GM23338 (cell line): ENCODE results near the gene CAPN10. TPM values are rescaled to one million over a fixed set of nuclear protein-coding genes. Genes with fewer than 3 reads are reported as not detected.

Experiments
- ATAC-seq: fragments of 200-7000 bp; cut with Tn5 transposase; 3 replicates; pipeline ENCODE4 v1.9.1; 2020
- DNase-seq: peaks from one replicate; pipeline ENCODE4 v3.0.0-alpha.2; 2015; ENCODE audit warnings: low spot score
- H2AFZ ChIP-seq: fragments of 200-600 bp; sonication (generic); 2 replicates; pipeline ENCODE4 v1.8.0; 2016; ENCODE audit warnings: antibody characterized with exemption, mild to moderate bottlenecking, moderate library complexity
- H3F3A ChIP-seq: fragments of 200-600 bp; sonication (generic); replicated peaks from 2 replicates; pipeline ENCODE4 v1.8.0; 2017; ENCODE audit warnings: antibody characterized with exemption, mixed run types, low read depth
- H3K27ac ChIP-seq: fragments of 200-600 bp; sonication (generic); 2 replicates; pipeline ENCODE4 v1.6.1; 2016; ENCODE audit warnings: low read depth
- H3K27me3 ChIP-seq: fragments of 200-600 bp; sonication (generic); 2 replicates; pipeline ENCODE4 v1.8.0; 2016; ENCODE audit warnings: mild to moderate bottlenecking, mixed run types, moderate library complexity; ENCODE audit not compliant: insufficient read depth
- H3K36me3 ChIP-seq: fragments of 200-600 bp; sonication (generic); 2 replicates; pipeline ENCODE4 v1.8.0; 2016; ENCODE audit warnings: mild to moderate bottlenecking; ENCODE audit not compliant: insufficient read depth
- H3K4me1 ChIP-seq: fragments of 200-600 bp; sonication (generic); 2 replicates; pipeline ENCODE4 v1.8.0; 2016; ENCODE audit warnings: mild to moderate bottlenecking, moderate library complexity; ENCODE audit not compliant: insufficient read depth
- H3K4me2 ChIP-seq: fragments of 200-600 bp; sonication (generic); 2 replicates; pipeline ENCODE4 v1.7.1; 2017; ENCODE audit warnings: mixed run types
- H3K4me3 ChIP-seq: fragments of 200-600 bp; sonication (generic); 2 replicates; pipeline ENCODE4 v1.6.1; 2016; ENCODE audit warnings: mixed run types
- H3K79me2 ChIP-seq: fragments of 200-600 bp; sonication (generic); replicated peaks from 2 replicates; pipeline ENCODE4 v1.8.0; 2017; ENCODE audit warnings: mild to moderate bottlenecking; ENCODE audit not compliant: insufficient read depth
- H3K9me2 ChIP-seq: fragments of 200-600 bp; sonication (generic); 2 replicates; pipeline ENCODE4 v1.8.0; 2017; ENCODE audit not compliant: insufficient read depth
- H4K20me1 ChIP-seq: fragments of 200-600 bp; sonication (generic); replicated peaks from 2 replicates; pipeline ENCODE4 v1.8.0; 2017; ENCODE audit warnings: mild to moderate bottlenecking; ENCODE audit not compliant: insufficient read depth
- H3K27ac Mint-ChIP-seq: 2 replicates; pipeline ENCODE4 v1.8.0; 2020; ENCODE audit warnings: inconsistent platforms, mild to moderate bottlenecking, moderate library complexity, mixed read lengths
- H3K27me3 Mint-ChIP-seq: 3 replicates; pipeline ENCODE4 v1.8.0; 2022; ENCODE audit warnings: low read depth, mild to moderate bottlenecking, moderate library complexity, mixed read lengths, inconsistent platforms; ENCODE audit not compliant: insufficient read depth, poor library complexity
- H3K36me3 Mint-ChIP-seq: 3 replicates; pipeline ENCODE4 v1.8.0; 2021; ENCODE audit warnings: low read depth, mild to moderate bottlenecking, inconsistent platforms, moderate library complexity, mixed read lengths
- H3K4me1 Mint-ChIP-seq: 3 replicates; pipeline ENCODE4 v1.8.0; 2020; ENCODE audit warnings: mild to moderate bottlenecking, inconsistent platforms, mixed read lengths
- H3K4me3 Mint-ChIP-seq: 3 replicates; pipeline ENCODE4 v1.8.0; 2021; ENCODE audit warnings: moderate library complexity, mild to moderate bottlenecking, inconsistent platforms, mixed read lengths
- H3K9me3 Mint-ChIP-seq: 3 replicates; pipeline ENCODE4 v1.8.0; 2020; ENCODE audit warnings: moderate library complexity, mild to moderate bottlenecking, inconsistent platforms, mixed read lengths
- CREB1 ChIP-seq: fragments of 250-450 bp; sonication (Bioruptor Pico); IDR thresholded peaks from 2 replicates; pipeline ENCODE4 v1.5.0; 2020; ENCODE audit warnings: low read depth, mild to moderate bottlenecking, moderate library complexity
- EZH2 ChIP-seq: fragments of 200-600 bp; sonication (generic); IDR thresholded peaks from one replicate; pipeline ENCODE4 v1.8.0; 2017; ENCODE audit warnings: antibody characterized with exemption, mild to moderate bottlenecking, low read depth; ENCODE audit not compliant: unreplicated experiment
- EZH2phosphoT487 ChIP-seq: fragments of 200-600 bp; sonication (generic); IDR thresholded peaks from one replicate; pipeline ENCODE4 v1.8.1; 2018; ENCODE audit warnings: antibody characterized with exemption; ENCODE audit not compliant: unreplicated experiment
- JUNB ChIP-seq: IDR thresholded peaks from one replicate; pipeline ENCODE4 v1.6.1; 2016; ENCODE audit warnings: antibody characterized with exemption; ENCODE audit not compliant: unreplicated experiment
- NANOG ChIP-seq: IDR thresholded peaks from 2 replicates; pipeline ENCODE4 v1.6.1; 2016; ENCODE audit warnings: antibody characterized with exemption, borderline replicate concordance
- POLR2AphosphoS5 ChIP-seq: IDR thresholded peaks from 2 replicates; pipeline ENCODE4 v1.6.1; 2016; ENCODE audit warnings: antibody characterized with exemption, low read depth
- REST ChIP-seq: IDR thresholded peaks from one replicate; pipeline ENCODE4 v1.6.1; 2018; ENCODE audit warnings: antibody characterized with exemption; ENCODE audit not compliant: unreplicated experiment
- STAT1 ChIP-seq: IDR thresholded peaks from one replicate; pipeline ENCODE4 v1.6.1; 2016; ENCODE audit warnings: antibody characterized with exemption; ENCODE audit not compliant: unreplicated experiment
- ZNF114 ChIP-seq: fragments of 250-450 bp; sonication (Bioruptor Pico); IDR thresholded peaks from 2 replicates; pipeline ENCODE4 v1.5.0; 2020; ENCODE audit warnings: mild to moderate bottlenecking, moderate library complexity
- ZNF331 ChIP-seq: fragments of 250-450 bp; sonication (Bioruptor Pico); IDR thresholded peaks from 2 replicates; pipeline ENCODE4 v1.5.0; 2020; ENCODE audit warnings: low read depth, mild to moderate bottlenecking, moderate library complexity
- polyA plus RNA-seq: library from polyadenylated mRNA; unstranded; fragments of >200 nt; fragmentation: Nextera tagmentation; extraction: Ambion mirVana; gene quantifications from 2 replicates; pipeline ENCODE4 v1.2.1, GENCODE V29; 2016
- total RNA-seq: library from RNA; depleted of rRNA; stranded (reverse); fragments of >200 nt; shearing (Covaris generic); gene quantifications from 2 replicates; pipeline ENCODE4 v1.2.3, GENCODE V29; 2014
- TF ChIP-seq, protein P1 (sequence below): IDR thresholded peaks from 2 replicates; pipeline ENCODE4 v1.6.1; 2016; ENCODE audit warnings: antibody characterized with exemption
- TF ChIP-seq, protein P2 (sequence below), 2 experiments: fragments of 200-600 bp in 1 of 2; sonication (generic) in 1 of 2; conservative IDR thresholded peaks; 2 replicates each; pipeline versions ENCODE4 v1.5.1 to v1.6.1; 2016 to 2017; ENCODE audit warnings: antibody characterized with exemption in 2 of 2, low read depth in 2 of 2, mild to moderate bottlenecking in 2 of 2, moderate library complexity in 1 of 2
- TF ChIP-seq, protein P3 (sequence below): fragments of 250-450 bp; sonication (Bioruptor Pico); IDR thresholded peaks from 2 replicates; pipeline ENCODE4 v1.5.0; 2020; ENCODE audit warnings: mild to moderate bottlenecking, moderate library complexity

CAPN10 gene
- total and polyA plus RNA-seq, 2 experiments from 2014 or later, result 30.2 to 59.8 TPM

GRCh38 chr2:240636563-240637115 lies 50.1 kb downstream of the CAPN10 start:
- Mint-ChIP-seq H3K9me3 (peaks cover 51% of the 10 kb centered on the region), H3K27me3 (peaks cover 11% of the 10 kb centered on the region), H3K36me3 (peaks cover 11% of the 10 kb centered on the region), H3K27ac (no peak overlapping the region), H3K4me1 (no peaks in the 10 kb centered on the region), H3K4me3 (no peak overlapping the region)
- Histone ChIP-seq H3K36me3 (no peaks in the 10 kb centered on the region), H4K20me1 (no peaks in the 10 kb centered on the region), H3K27me3 (no peaks in the 10 kb centered on the region), H3K4me3 (no peak overlapping the region), H3K4me2 (no peak overlapping the region), H3K4me1 (no peaks in the 10 kb centered on the region), H3K9me2 (no peaks in the 10 kb centered on the region), H3K79me2 (no peaks in the 10 kb centered on the region), H3F3A (no peaks in the 10 kb centered on the region), H3K27ac (no peak overlapping the region), H2AFZ (no peak overlapping the region)
- DNase-seq, result no peak
- TF ChIP-seq, protein P1, sequence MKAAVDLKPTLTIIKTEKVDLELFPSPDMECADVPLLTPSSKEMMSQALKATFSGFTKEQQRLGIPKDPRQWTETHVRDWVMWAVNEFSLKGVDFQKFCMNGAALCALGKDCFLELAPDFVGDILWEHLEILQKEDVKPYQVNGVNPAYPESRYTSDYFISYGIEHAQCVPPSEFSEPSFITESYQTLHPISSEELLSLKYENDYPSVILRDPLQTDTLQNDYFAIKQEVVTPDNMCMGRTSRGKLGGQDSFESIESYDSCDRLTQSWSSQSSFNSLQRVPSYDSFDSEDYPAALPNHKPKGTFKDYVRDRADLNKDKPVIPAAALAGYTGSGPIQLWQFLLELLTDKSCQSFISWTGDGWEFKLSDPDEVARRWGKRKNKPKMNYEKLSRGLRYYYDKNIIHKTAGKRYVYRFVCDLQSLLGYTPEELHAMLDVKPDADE, result no peak
- TF ChIP-seq STAT1 (no peak), EZH2phosphoT487 (no peak), REST (no peak), ZNF114 (CRISPR knock-in tag) (no peak), CREB1 (no peak), ZNF331 (no peak), POLR2AphosphoS5 (no peak), JUNB (no peak), EZH2 (no peak), NANOG (no peak)
- TF ChIP-seq, protein P2, sequence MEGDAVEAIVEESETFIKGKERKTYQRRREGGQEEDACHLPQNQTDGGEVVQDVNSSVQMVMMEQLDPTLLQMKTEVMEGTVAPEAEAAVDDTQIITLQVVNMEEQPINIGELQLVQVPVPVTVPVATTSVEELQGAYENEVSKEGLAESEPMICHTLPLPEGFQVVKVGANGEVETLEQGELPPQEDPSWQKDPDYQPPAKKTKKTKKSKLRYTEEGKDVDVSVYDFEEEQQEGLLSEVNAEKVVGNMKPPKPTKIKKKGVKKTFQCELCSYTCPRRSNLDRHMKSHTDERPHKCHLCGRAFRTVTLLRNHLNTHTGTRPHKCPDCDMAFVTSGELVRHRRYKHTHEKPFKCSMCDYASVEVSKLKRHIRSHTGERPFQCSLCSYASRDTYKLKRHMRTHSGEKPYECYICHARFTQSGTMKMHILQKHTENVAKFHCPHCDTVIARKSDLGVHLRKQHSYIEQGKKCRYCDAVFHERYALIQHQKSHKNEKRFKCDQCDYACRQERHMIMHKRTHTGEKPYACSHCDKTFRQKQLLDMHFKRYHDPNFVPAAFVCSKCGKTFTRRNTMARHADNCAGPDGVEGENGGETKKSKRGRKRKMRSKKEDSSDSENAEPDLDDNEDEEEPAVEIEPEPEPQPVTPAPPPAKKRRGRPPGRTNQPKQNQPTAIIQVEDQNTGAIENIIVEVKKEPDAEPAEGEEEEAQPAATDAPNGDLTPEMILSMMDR (conservative IDR thresholded peaks at IDR 0.05; ENCODE audit: low read depth in 2 of 2), result no peak
- TF ChIP-seq, protein P3, sequence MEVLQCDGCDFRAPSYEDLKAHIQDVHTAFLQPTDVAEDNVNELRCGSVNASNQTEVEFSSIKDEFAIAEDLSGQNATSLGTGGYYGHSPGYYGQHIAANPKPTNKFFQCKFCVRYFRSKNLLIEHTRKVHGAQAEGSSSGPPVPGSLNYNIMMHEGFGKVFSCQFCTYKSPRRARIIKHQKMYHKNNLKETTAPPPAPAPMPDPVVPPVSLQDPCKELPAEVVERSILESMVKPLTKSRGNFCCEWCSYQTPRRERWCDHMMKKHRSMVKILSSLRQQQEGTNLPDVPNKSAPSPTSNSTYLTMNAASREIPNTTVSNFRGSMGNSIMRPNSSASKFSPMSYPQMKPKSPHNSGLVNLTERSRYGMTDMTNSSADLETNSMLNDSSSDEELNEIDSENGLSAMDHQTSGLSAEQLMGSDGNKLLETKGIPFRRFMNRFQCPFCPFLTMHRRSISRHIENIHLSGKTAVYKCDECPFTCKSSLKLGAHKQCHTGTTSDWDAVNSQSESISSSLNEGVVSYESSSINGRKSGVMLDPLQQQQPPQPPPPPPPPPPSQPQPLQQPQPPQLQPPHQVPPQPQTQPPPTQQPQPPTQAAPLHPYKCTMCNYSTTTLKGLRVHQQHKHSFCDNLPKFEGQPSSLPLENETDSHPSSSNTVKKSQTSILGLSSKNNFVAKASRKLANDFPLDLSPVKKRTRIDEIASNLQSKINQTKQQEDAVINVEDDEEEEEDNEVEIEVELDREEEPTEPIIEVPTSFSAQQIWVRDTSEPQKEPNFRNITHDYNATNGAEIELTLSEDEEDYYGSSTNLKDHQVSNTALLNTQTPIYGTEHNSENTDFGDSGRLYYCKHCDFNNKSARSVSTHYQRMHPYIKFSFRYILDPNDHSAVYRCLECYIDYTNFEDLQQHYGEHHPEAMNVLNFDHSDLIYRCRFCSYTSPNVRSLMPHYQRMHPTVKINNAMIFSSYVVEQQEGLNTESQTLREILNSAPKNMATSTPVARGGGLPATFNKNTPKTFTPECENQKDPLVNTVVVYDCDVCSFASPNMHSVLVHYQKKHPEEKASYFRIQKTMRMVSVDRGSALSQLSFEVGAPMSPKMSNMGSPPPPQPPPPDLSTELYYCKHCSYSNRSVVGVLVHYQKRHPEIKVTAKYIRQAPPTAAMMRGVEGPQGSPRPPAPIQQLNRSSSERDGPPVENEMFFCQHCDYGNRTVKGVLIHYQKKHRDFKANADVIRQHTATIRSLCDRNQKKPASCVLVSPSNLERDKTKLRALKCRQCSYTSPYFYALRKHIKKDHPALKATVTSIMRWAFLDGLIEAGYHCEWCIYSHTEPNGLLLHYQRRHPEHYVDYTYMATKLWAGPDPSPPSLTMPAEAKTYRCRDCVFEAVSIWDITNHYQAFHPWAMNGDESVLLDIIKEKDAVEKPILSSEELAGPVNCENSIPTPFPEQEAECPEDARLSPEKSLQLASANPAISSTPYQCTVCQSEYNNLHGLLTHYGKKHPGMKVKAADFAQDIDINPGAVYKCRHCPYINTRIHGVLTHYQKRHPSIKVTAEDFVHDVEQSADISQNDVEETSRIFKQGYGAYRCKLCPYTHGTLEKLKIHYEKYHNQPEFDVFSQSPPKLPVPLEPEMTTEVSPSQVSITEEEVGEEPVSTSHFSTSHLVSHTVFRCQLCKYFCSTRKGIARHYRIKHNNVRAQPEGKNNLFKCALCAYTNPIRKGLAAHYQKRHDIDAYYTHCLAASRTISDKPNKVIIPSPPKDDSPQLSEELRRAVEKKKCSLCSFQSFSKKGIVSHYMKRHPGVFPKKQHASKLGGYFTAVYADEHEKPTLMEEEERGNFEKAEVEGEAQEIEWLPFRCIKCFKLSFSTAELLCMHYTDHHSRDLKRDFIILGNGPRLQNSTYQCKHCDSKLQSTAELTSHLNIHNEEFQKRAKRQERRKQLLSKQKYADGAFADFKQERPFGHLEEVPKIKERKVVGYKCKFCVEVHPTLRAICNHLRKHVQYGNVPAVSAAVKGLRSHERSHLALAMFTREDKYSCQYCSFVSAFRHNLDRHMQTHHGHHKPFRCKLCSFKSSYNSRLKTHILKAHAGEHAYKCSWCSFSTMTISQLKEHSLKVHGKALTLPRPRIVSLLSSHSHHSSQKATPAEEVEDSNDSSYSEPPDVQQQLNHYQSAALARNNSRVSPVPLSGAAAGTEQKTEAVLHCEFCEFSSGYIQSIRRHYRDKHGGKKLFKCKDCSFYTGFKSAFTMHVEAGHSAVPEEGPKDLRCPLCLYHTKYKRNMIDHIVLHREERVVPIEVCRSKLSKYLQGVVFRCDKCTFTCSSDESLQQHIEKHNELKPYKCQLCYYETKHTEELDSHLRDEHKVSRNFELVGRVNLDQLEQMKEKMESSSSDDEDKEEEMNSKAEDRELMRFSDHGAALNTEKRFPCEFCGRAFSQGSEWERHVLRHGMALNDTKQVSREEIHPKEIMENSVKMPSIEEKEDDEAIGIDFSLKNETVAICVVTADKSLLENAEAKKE, result no peak
- ATAC-seq, result no peak
